CD4-positive, alpha-beta memory T cell (primary cell): ENCODE data around the gene CEP170. TPM values are rescaled to one million over a fixed set of nuclear protein-coding genes. Genes with fewer than 3 reads are reported as not detected.

Source experiments
- CTCF ChIA-PET: fragments of 350-600 bp; sonication (Branson Sonifier 250); formaldehyde crosslinking; loops from one replicate; lab custom pipeline; 2021; ENCODE audit warnings: inconsistent platforms; ENCODE audit not compliant: partially characterized antibody; lab: Charles Lee
- POLR2A ChIA-PET: fragments of 350-600 bp; sonication (Branson Sonifier 250); formaldehyde crosslinking; loops from one replicate; lab custom pipeline; 2021; ENCODE audit not compliant: partially characterized antibody; lab: Charles Lee
- DNase-seq, 5 donors: peaks; one replicate each; pipeline versions ENCODE4 v3.0.0 to v3.0.0-alpha.2; 2020 to 2022; ENCODE audit warnings: mixed read lengths in 1 of 5
- H3K27ac ChIP-seq: one replicate; pipeline ENCODE4 v1.7.0; 2013; ENCODE audit warnings: low read depth, low read length
- H3K27me3 ChIP-seq: 2 replicates; pipeline ENCODE4 v1.7.0; 2013; ENCODE audit warnings: mild to moderate bottlenecking, low read length, moderate library complexity; ENCODE audit not compliant: insufficient read depth
- H3K36me3 ChIP-seq: 2 replicates; pipeline ENCODE4 v1.7.0; 2013; ENCODE audit warnings: mild to moderate bottlenecking, low read length, moderate library complexity; ENCODE audit not compliant: insufficient read depth
- H3K4me1 ChIP-seq: 2 replicates; pipeline ENCODE4 v1.7.0; 2013; ENCODE audit warnings: mild to moderate bottlenecking, low read length, moderate library complexity; ENCODE audit not compliant: insufficient read depth
- H3K4me3 ChIP-seq, 2 donors: one replicate each; pipeline ENCODE4 v1.7.0; 2013; ENCODE audit warnings: low read length in 2 of 2, mild to moderate bottlenecking in 1 of 2
- H3K9me3 ChIP-seq, 2 donors: one replicate each; pipeline ENCODE4 v1.7.0; 2013; ENCODE audit warnings: low read length in 2 of 2, control low read depth in 1 of 2; ENCODE audit not compliant: control insufficient read depth in 1 of 2
- H3K27ac Mint-ChIP-seq, 7 donors: one replicate each; pipeline ENCODE4 v1.8.0; 2020 to 2021; ENCODE audit warnings: mixed read lengths in 7 of 7, mild to moderate bottlenecking in 6 of 7, inconsistent platforms in 3 of 7, moderate library complexity in 3 of 7
- H3K27me3 Mint-ChIP-seq, 2 donors: one replicate each; pipeline ENCODE4 v1.8.0; 2020 to 2021; ENCODE audit warnings: mixed read lengths in 2 of 2
- H3K36me3 Mint-ChIP-seq, 2 donors: one replicate each; pipeline ENCODE4 v1.8.0; 2020 to 2021; ENCODE audit warnings: mixed read lengths in 2 of 2, inconsistent platforms in 1 of 2, mild to moderate bottlenecking in 1 of 2
- H3K4me1 Mint-ChIP-seq, 4 donors: one replicate each; pipeline ENCODE4 v1.8.0; 2020 to 2021; ENCODE audit warnings: mixed read lengths in 4 of 4, mild to moderate bottlenecking in 1 of 4
- H3K4me3 Mint-ChIP-seq, 8 donors: one replicate each; pipeline ENCODE4 v1.8.0; 2020 to 2021; ENCODE audit warnings: mixed read lengths in 8 of 8, mild to moderate bottlenecking in 7 of 8, moderate library complexity in 6 of 8, inconsistent platforms in 3 of 8
- H3K9me3 Mint-ChIP-seq, 8 donors: one replicate each; pipeline ENCODE4 v1.8.0; 2020 to 2021; ENCODE audit warnings: mixed read lengths in 8 of 8, mild to moderate bottlenecking in 5 of 8, inconsistent platforms in 3 of 8, moderate library complexity in 1 of 8
- intact Hi-C: fragments of 100-400 bp; cut with micrococcal nuclease; formaldehyde crosslinking; loops from one replicate; pipeline ENCODE4 v1.15.1; 2023
- polyA plus RNA-seq, 2 donors: library from polyadenylated mRNA; unstranded; fragments of 300-500 nt; fragmentation: Illumina TruSeq; gene quantifications; one replicate each; pipeline ENCODE4 v1.2.3, GENCODE V29; 2021
- total RNA-seq, 2 experiments: library from RNA; stranded (reverse); gene quantifications; one replicate each; pipeline ENCODE4 v1.2.3, GENCODE V29; 2021

Gene CEP170
- total and polyA plus RNA-seq, 4 experiments from 2014 or later, result 3.9 to 40.7 (median 23.6) TPM

DNA sequence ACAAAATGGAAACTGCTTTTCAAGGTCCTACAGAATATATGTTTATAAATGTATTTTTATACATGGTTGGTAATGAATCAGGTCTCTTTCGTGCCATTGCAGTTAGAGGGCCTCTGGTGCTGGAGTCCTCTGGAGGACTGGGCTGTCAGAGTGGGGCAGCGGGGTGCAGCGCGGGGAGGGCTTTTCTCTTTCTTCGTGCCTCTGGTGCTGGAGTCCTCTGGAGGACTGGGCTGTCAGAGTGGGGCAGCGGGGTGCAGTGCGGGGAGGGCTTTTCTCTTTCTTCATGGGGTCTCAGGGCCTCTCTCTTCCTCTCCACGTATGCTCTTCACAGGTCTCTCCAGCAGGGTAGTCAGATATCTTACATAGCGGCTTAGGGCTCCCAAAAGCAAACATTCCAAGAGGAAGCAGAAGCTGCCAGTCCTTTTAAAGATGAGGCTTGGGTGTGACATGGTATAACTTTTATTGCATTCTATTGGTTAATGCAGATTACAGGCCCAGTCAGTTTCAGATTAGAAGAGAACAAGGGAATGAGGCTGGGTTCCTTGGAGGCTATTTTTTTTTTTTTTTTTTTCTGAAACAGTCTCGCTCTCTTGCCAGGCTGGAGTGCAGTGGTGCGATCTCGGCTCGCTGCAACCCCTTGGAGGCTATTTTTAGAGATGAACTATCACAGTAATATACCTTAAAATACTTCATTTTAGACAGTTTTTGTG lies 13.8 kb upstream of the CEP170 start:
- ChIA-PET CTCF (no interaction called here), POLR2A (interaction anchor here (1.0 kb wide), 1 partner anchor 14 kb away, joined by 3 read pairs; the partner anchor contains the start of gene CEP170)
- Mint-ChIP-seq H3K27me3 (no peaks in the 10 kb centered on the region), H3K27ac (peak overlapping the region in 2 of 7 donors; percentile 36 to 55), H3K4me3 (no peak overlapping the region), H3K4me1 (peaks cover 5 to 14% (median 13%) of the 10 kb centered on the region in 4 donors), H3K36me3 (peaks cover 23 to 25% of the 10 kb centered on the region in 2 donors), H3K9me3 (no peaks in the 10 kb centered on the region)
- H3K4me1 ChIP-seq, result no peaks in the 10 kb centered on the region
- intact Hi-C loops, result no loop called here
- H3K27ac ChIP-seq, result no peak overlapping the region
- H3K4me3 ChIP-seq, result no peak overlapping the region
- no peaks in the 10 kb centered on the region for H3K36me3 ChIP-seq
- H3K27me3 ChIP-seq, result no peaks in the 10 kb centered on the region
- H3K9me3 ChIP-seq, result no peaks in the 10 kb centered on the region
- DNase-seq, result no peak

DNA sequence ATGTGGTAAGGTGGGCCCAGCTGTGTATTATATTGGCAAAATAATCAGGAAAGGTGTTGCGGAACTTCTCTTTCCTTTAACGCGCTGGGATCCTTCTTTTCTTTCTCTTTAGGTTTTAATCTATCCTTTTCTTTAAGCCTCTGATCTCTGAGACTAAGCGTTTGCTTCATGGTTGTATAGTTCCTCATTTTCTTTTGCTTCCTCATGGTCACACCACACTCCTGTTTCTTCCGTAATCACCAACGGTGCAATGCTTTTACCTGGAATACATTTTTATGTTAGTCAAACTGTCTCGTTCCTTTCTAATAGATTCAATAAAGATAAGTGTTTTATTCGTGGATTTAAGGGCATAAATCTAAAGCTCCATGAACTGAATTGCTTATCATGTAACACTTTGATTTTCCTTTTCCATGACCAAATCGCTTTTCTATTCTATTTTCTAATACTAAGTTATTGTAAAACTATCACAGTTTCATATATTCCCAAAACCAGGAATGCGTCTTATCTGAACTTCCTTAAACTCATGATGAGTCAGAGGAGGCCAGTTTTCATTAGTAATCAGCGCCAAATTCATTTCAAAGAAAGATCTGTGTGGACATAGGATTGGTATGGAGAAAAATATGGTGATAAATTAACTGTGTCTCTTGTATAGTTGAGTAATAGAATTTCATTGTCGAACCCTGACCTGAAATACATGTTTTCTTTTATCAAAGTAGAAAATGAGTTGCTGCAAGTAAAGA lies 13.0 kb upstream of the CEP170 start:
- Mint-ChIP-seq H3K4me1 (peaks cover 12 to 16% (median 14%) of the 10 kb centered on the region in 4 donors), H3K4me3 (no peak overlapping the region), H3K27me3 (no peaks in the 10 kb centered on the region), H3K36me3 (peaks cover 17 to 18% of the 10 kb centered on the region in 2 donors), H3K9me3 (no peaks in the 10 kb centered on the region), H3K27ac (peak overlapping the region in 1 of 7 donors; percentile 36)
- no peak overlapping the region for H3K27ac ChIP-seq
- H3K9me3 ChIP-seq, result no peaks in the 10 kb centered on the region
- intact Hi-C loops, result no loop called here
- no peak overlapping the region for H3K4me3 ChIP-seq
- no peaks in the 10 kb centered on the region for H3K36me3 ChIP-seq
- ChIA-PET CTCF (no interaction called here), POLR2A (interaction anchor here (1.0 kb wide), 1 partner anchor 13 kb away, joined by 3 read pairs; the partner anchor contains the start of gene CEP170)
- DNase-seq, result no peak
- no peaks in the 10 kb centered on the region for H3K27me3 ChIP-seq
- H3K4me1 ChIP-seq, result no peaks in the 10 kb centered on the region

DNA sequence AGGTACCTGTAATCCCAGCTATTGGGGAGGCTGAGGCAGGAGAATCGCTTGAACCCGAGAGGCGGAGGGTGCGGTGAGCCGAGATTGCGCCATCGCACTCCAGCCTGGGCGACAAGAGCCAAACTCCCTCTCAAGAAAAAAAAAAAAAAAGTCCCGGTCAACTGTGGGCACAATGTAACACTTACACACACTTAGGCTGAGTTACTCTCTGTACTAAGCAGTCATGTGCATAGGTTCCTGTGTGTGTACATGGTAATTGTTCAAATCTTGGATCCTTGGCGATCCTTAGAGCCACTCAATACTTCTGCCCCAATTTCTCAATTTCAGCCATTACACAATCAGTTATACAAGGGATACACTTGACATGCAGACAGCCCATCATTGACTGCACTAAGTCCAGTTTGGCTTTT lies 12.4 kb upstream of the CEP170 start:
- Mint-ChIP-seq H3K9me3 (no peaks in the 10 kb centered on the region), H3K27ac (peak overlapping the region in 1 of 7 donors; percentile 25), H3K4me3 (no peak overlapping the region), H3K4me1 (peaks cover 13 to 17% (median 15%) of the 10 kb centered on the region in 4 donors), H3K36me3 (peaks cover 17 to 18% of the 10 kb centered on the region in 2 donors), H3K27me3 (no peaks in the 10 kb centered on the region)
- H3K9me3 ChIP-seq, result no peaks in the 10 kb centered on the region
- ChIA-PET CTCF (no interaction called here), POLR2A (no interaction called here)
- no peak overlapping the region for H3K4me3 ChIP-seq
- intact Hi-C loops, result no loop called here
- no peak overlapping the region for H3K27ac ChIP-seq
- DNase-seq, result no peak
- H3K27me3 ChIP-seq, result no peaks in the 10 kb centered on the region
- no peaks in the 10 kb centered on the region for H3K36me3 ChIP-seq
- no peaks in the 10 kb centered on the region for H3K4me1 ChIP-seq

- no peak overlapping the region for H3K27ac ChIP-seq
- Mint-ChIP-seq H3K9me3 (no peaks in the 10 kb centered on the region), H3K4me1 (peaks cover 14 to 18% (median 15%) of the 10 kb centered on the region in 4 donors), H3K27me3 (no peaks in the 10 kb centered on the region), H3K27ac (no peak overlapping the region), H3K36me3 (peaks cover 13 to 19% of the 10 kb centered on the region in 2 donors), H3K4me3 (no peak overlapping the region)
- H3K9me3 ChIP-seq, result no peaks in the 10 kb centered on the region
- no peaks in the 10 kb centered on the region for H3K36me3 ChIP-seq
- H3K4me3 ChIP-seq, result no peak overlapping the region
- intact Hi-C loops, result no loop called here
- no peak for DNase-seq
- CTCF ChIA-PET, result no interaction called here
- POLR2A ChIA-PET, result no interaction called here
- H3K4me1 ChIP-seq, result no peaks in the 10 kb centered on the region
- H3K27me3 ChIP-seq, result no peaks in the 10 kb centered on the region
Measured at GRCh38 chr1:243266231-243266630, 11.2 kb upstream of the CEP170 start.

- Histone ChIP-seq H3K36me3 (no peaks in the 10 kb centered on the region), H3K4me3 (no peak overlapping the region), H3K27me3 (no peaks in the 10 kb centered on the region), H3K9me3 (no peaks in the 10 kb centered on the region), H3K4me1 (no peaks in the 10 kb centered on the region), H3K27ac (no peak overlapping the region)
- H3K27ac Mint-ChIP-seq, result no peak overlapping the region
- peaks cover 4 to 17% of the 10 kb centered on the region in 2 donors for H3K36me3 Mint-ChIP-seq
- intact Hi-C loops, result no loop called here
- peaks cover 17 to 24% (median 22%) of the 10 kb centered on the region in 4 donors for H3K4me1 Mint-ChIP-seq
- DNase-seq, result no peak
- no peak overlapping the region for H3K4me3 Mint-ChIP-seq
- POLR2A ChIA-PET, result no interaction called here
- CTCF ChIA-PET, result no interaction called here
- H3K27me3 Mint-ChIP-seq, result no peaks in the 10 kb centered on the region
- no peaks in the 10 kb centered on the region for H3K9me3 Mint-ChIP-seq
Measured at GRCh38 chr1:243264717-243265116, 9.6 kb upstream of the CEP170 start.

- Mint-ChIP-seq H3K9me3 (no peaks in the 10 kb centered on the region), H3K4me1 (peaks cover 14 to 28% (median 21%) of the 10 kb centered on the region in 4 donors), H3K27me3 (no peaks in the 10 kb centered on the region), H3K36me3 (peaks cover 0 to 11% of the 10 kb centered on the region in 2 donors), H3K27ac (peak overlapping the region in 1 of 7 donors; percentile 70), H3K4me3 (no peak overlapping the region)
- ChIA-PET POLR2A (no interaction called here), CTCF (no interaction called here)
- intact Hi-C loops, result no loop called here
- H3K36me3 ChIP-seq, result no peaks in the 10 kb centered on the region
- H3K27me3 ChIP-seq, result no peaks in the 10 kb centered on the region
- peaks cover 14% of the 10 kb centered on the region for H3K4me1 ChIP-seq
- no peak overlapping the region for H3K27ac ChIP-seq
- no peak for DNase-seq
- no peak overlapping the region for H3K4me3 ChIP-seq
- no peaks in the 10 kb centered on the region for H3K9me3 ChIP-seq
Measured at GRCh38 chr1:243261390-243261789, 6.3 kb upstream of the CEP170 start.

DNA sequence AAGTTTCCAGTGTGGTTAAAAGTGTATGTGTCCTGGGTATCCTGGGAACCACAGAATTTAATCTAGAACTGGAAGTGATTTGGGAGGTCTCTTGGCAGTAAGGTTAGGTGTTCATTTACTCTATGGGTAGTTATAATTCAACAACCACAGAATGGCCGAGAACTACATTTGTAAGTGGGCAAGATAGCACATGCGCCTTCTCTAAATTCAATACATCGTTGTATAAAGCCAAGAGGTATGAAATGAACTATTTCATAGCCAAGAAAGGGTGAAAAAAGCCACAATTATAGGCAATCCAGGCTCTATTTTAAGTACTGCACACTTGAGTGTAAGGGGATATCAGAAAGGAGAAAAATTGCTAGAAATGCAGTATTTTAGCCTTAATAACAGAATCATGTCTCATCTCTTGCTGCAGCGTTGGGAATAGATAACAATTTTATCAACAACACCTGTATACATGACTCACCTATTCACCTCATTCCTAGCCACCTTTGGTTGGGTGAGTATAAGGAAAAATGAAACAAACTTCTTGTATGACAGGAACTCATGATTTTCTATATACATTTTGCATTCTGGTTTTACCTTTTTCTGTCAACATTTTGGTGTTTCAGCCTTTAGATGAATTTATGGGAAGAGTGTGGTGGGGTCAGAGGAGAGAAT lies 5.3 kb upstream of the CEP170 start:
- Histone ChIP-seq H3K27ac (no peak overlapping the region), H3K27me3 (no peaks in the 10 kb centered on the region), H3K9me3 (no peaks in the 10 kb centered on the region), H3K36me3 (no peaks in the 10 kb centered on the region), H3K4me3 (no peak overlapping the region), H3K4me1 (peaks cover 16% of the 10 kb centered on the region)
- intact Hi-C loops, result no loop called here
- Mint-ChIP-seq H3K9me3 (no peaks in the 10 kb centered on the region), H3K4me3 (no peak overlapping the region), H3K36me3 (peaks cover 6 to 11% of the 10 kb centered on the region in 2 donors), H3K27me3 (no peaks in the 10 kb centered on the region), H3K4me1 (peaks cover 16 to 34% (median 28%) of the 10 kb centered on the region in 4 donors), H3K27ac (peak overlapping the region in 1 of 7 donors; percentile 41)
- DNase-seq, result no peak
- ChIA-PET CTCF (no interaction called here), POLR2A (no interaction called here)
